Type B pancreatic cell (in vitro differentiated cells): Measurements from ENCODE around the gene ARL13B. TPM values are rescaled to one million over a fixed set of nuclear protein-coding genes. Genes with fewer than 3 reads are reported as not detected.
"Not testable (repeated sequence)": the region's sequence is repeated elsewhere in the genome, so short reads cannot be mapped to it uniquely, and the experiment has no call there.

Source experiments
- DNase-seq: peaks from one replicate; pipeline ENCODE4 v3.0.0; 2021; ENCODE audit warnings: mixed read lengths; ENCODE audit not compliant: unreplicated experiment; ENCODE audit errors: extremely low spot score
- H3K27ac Mint-ChIP-seq: 2 replicates; pipeline ENCODE4 v1.8.0; 2021; ENCODE audit warnings: mild to moderate bottlenecking, mixed read lengths
- H3K27me3 Mint-ChIP-seq: 2 replicates; pipeline ENCODE4 v1.8.0; 2021; ENCODE audit warnings: mixed read lengths
- H3K36me3 Mint-ChIP-seq: 2 replicates; pipeline ENCODE4 v1.8.0; 2021; ENCODE audit warnings: mixed read lengths
- H3K4me1 Mint-ChIP-seq: one replicate; pipeline ENCODE4 v1.8.0; 2021; ENCODE audit warnings: mixed read lengths; ENCODE audit not compliant: unreplicated experiment
- H3K4me3 Mint-ChIP-seq: 2 replicates; pipeline ENCODE4 v1.8.0; 2021; ENCODE audit warnings: mild to moderate bottlenecking, mixed read lengths
- H3K9me3 Mint-ChIP-seq: 2 replicates; pipeline ENCODE4 v1.8.0; 2021; ENCODE audit warnings: mixed read lengths
- CTCF ChIP-seq: fragments of 200-600 bp; sonication (generic); conservative IDR thresholded peaks from 2 replicates; pipeline ENCODE4 v1.5.0; 2021; ENCODE audit warnings: antibody characterized with exemption, mild to moderate bottlenecking
- total RNA-seq: library from RNA; stranded (reverse); gene quantifications from 2 replicates; pipeline ENCODE4 v1.2.1, GENCODE V29; 2021; ENCODE audit warnings: low replicate concordance

ARL13B gene
- total RNA-seq, 1 donor from 2014 or later: 12.8 TPM

GRCh38 chr3:94071713-94072284 is 91.8 kb downstream of the ARL13B start:
- no peak overlapping the region for H3K4me3 Mint-ChIP-seq
- peaks cover 7% of the 10 kb centered on the region for H3K4me1 Mint-ChIP-seq
- H3K36me3 Mint-ChIP-seq: peaks cover 40% of the 10 kb centered on the region
- H3K27ac Mint-ChIP-seq: no peak overlapping the region
- no peaks in the 10 kb centered on the region for H3K9me3 Mint-ChIP-seq
- no peak for DNase-seq
- H3K27me3 Mint-ChIP-seq: no peaks in the 10 kb centered on the region
- TF ChIP-seq CTCF: no peak

GRCh38 chr3:94076055-94076454 is 96.1 kb downstream of the ARL13B start:
- TF ChIP-seq CTCF: no peak
- H3K27me3 Mint-ChIP-seq: no peaks in the 10 kb centered on the region
- no peak overlapping the region for H3K4me3 Mint-ChIP-seq
- no peaks in the 10 kb centered on the region for H3K9me3 Mint-ChIP-seq
- H3K4me1 Mint-ChIP-seq: no peaks in the 10 kb centered on the region
- no peak for DNase-seq
- peaks cover 37% of the 10 kb centered on the region for H3K36me3 Mint-ChIP-seq
- H3K27ac Mint-ChIP-seq: no peak overlapping the region

GRCh38 chr3:94080552-94080951 is 100.6 kb downstream of the ARL13B start:
- not testable (repeated sequence) for DNase-seq, H3K4me1 Mint-ChIP-seq, H3K27ac Mint-ChIP-seq, H3K27me3 Mint-ChIP-seq, H3K9me3 Mint-ChIP-seq, H3K4me3 Mint-ChIP-seq
- peaks cover 12% of the 10 kb centered on the region for H3K36me3 Mint-ChIP-seq

- H3K4me1 Mint-ChIP-seq: no peaks in the 10 kb centered on the region
- no peak overlapping the region for H3K4me3 Mint-ChIP-seq
- H3K36me3 Mint-ChIP-seq: peaks cover 9% of the 10 kb centered on the region
- no peak overlapping the region for H3K27ac Mint-ChIP-seq
- H3K27me3 Mint-ChIP-seq: no peaks in the 10 kb centered on the region
- TF ChIP-seq CTCF: no peak
- no peaks in the 10 kb centered on the region for H3K9me3 Mint-ChIP-seq
- no peak for DNase-seq
These were observed 101.9 kb downstream of the ARL13B start for GRCh38 chr3:94081884-94082283.

- no peaks in the 10 kb centered on the region for H3K4me1 Mint-ChIP-seq
- no peak overlapping the region for H3K4me3 Mint-ChIP-seq
- DNase-seq: no peak
- peaks cover 7% of the 10 kb centered on the region for H3K36me3 Mint-ChIP-seq
- no peak for TF ChIP-seq CTCF
- H3K27me3 Mint-ChIP-seq: no peaks in the 10 kb centered on the region
- no peaks in the 10 kb centered on the region for H3K9me3 Mint-ChIP-seq
- no peak overlapping the region for H3K27ac Mint-ChIP-seq
These were observed 102.5 kb downstream of the ARL13B start for GRCh38 chr3:94082391-94082937.

GRCh38 chr3:94083261-94083660 is 103.3 kb downstream of the ARL13B start:
- H3K4me3 Mint-ChIP-seq: no peak overlapping the region
- H3K36me3 Mint-ChIP-seq: peaks cover 3% of the 10 kb centered on the region
- TF ChIP-seq CTCF: no peak
- H3K27me3 Mint-ChIP-seq: no peaks in the 10 kb centered on the region
- no peaks in the 10 kb centered on the region for H3K4me1 Mint-ChIP-seq
- H3K9me3 Mint-ChIP-seq: no peaks in the 10 kb centered on the region
- no peak overlapping the region for H3K27ac Mint-ChIP-seq
- no peak for DNase-seq
